ENCODE measurements around the gene RPL14.

RPL14 gene

DNA sequence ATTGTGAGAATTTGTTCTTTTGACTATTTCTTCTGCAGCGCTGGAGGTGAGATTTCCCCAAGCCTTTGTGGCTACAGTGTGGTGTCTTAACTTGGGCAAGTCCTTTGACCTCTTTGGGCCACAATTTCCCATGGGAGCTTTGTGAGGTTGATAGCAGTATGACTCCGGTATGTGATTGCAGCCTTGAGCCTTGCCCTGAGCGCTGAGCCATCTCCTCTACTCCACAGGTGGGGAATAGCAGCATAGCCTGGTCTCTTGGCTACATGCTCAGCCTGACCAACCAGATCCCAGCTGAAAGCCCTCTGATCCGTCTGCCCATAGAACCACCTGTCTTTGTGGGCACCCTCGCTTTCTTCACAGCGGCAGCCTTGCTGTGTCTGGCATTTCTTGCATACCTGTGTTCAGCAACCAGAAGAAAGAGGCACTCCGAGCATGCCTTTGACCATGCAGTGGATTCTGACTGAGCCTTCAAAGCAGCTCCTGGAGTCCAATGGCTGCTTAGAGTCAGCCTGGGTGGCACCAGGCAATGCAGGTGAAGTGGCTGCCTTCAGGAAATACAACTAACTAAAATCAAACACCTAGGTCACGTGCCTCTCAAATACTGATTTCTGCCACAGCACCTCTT lies 30.0 kb upstream of the RPL14 start:
- no peaks in the 10 kb centered on the region for H3K36me3 ChIP-seq (ENCODE audit: control insufficient read depth, insufficient read depth, low read length)
- DNase-seq (ENCODE audit: extremely low read depth, insufficient read length), result no peak
- H3K4me3 ChIP-seq (replicated peaks; ENCODE audit: low read depth, low read length), result no peak overlapping the region
- no peaks in the 10 kb centered on the region for H3K27me3 ChIP-seq (replicated peaks; ENCODE audit: control insufficient read depth, insufficient read depth, low read length)
- TF ChIP-seq, protein P1, sequence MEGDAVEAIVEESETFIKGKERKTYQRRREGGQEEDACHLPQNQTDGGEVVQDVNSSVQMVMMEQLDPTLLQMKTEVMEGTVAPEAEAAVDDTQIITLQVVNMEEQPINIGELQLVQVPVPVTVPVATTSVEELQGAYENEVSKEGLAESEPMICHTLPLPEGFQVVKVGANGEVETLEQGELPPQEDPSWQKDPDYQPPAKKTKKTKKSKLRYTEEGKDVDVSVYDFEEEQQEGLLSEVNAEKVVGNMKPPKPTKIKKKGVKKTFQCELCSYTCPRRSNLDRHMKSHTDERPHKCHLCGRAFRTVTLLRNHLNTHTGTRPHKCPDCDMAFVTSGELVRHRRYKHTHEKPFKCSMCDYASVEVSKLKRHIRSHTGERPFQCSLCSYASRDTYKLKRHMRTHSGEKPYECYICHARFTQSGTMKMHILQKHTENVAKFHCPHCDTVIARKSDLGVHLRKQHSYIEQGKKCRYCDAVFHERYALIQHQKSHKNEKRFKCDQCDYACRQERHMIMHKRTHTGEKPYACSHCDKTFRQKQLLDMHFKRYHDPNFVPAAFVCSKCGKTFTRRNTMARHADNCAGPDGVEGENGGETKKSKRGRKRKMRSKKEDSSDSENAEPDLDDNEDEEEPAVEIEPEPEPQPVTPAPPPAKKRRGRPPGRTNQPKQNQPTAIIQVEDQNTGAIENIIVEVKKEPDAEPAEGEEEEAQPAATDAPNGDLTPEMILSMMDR (IDR thresholded peaks at IDR 0.05; ENCODE audit: insufficient read depth, low read length, poor library complexity, severe bottlenecking), result no peak

DNA sequence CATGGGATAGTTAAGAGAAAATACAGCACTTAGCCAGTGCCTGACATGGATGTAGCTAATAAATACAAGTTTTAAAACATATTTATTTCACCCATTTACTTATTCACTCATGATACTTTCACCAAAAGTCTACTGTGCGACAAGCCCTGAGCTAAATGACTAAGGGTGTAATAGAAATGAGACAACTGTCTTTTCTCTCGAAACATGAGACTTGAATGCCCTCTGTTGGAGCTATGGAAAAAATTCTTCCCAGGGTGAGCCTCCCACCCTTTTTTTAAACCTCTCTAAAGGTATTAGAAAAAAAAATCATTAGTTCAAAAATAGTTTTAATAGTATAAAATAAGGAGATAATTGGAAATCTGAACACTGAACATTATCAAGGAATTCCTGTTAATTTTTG lies 24.3 kb upstream of the RPL14 start:
- no peaks in the 10 kb centered on the region for H3K27me3 ChIP-seq (replicated peaks; ENCODE audit: control insufficient read depth, insufficient read depth, low read length)
- no peak for DNase-seq (ENCODE audit: extremely low read depth, insufficient read length)
- no peak overlapping the region for H3K4me3 ChIP-seq (replicated peaks; ENCODE audit: low read depth, low read length)
- no peaks in the 10 kb centered on the region for H3K36me3 ChIP-seq (ENCODE audit: control insufficient read depth, insufficient read depth, low read length)
- TF ChIP-seq, protein P1 (IDR thresholded peaks at IDR 0.05; ENCODE audit: insufficient read depth, low read length, poor library complexity, severe bottlenecking), result no peak

DNA sequence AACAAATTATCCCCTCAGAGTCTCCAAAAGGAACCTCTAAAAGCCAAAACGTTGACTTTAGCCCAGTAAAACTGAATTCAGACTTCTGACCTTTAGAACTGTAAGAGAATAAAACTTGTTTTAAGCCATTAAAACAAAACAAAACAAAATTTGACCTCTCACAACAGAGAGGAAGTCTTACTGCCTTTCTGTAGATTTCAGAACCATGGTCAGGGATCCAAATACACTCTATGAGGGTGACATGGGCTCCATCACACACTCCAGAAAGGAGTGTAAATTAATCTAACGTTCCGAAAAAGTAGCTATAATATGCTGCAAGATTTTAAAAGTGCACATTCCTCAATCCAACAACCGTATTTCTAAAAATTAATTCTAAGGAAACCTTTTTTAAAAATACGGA lies 19.2 kb upstream of the RPL14 start:
- TF ChIP-seq, protein P1 (IDR thresholded peaks at IDR 0.05; ENCODE audit: insufficient read depth, low read length, poor library complexity, severe bottlenecking), result no peak
- Histone ChIP-seq H3K4me3 (replicated peaks; ENCODE audit: low read depth, low read length) (no peak overlapping the region), H3K27me3 (replicated peaks; ENCODE audit: control insufficient read depth, insufficient read depth, low read length) (no peaks in the 10 kb centered on the region), H3K36me3 (ENCODE audit: control insufficient read depth, insufficient read depth, low read length) (no peaks in the 10 kb centered on the region)
- no peak for DNase-seq (ENCODE audit: extremely low read depth, insufficient read length)

DNA sequence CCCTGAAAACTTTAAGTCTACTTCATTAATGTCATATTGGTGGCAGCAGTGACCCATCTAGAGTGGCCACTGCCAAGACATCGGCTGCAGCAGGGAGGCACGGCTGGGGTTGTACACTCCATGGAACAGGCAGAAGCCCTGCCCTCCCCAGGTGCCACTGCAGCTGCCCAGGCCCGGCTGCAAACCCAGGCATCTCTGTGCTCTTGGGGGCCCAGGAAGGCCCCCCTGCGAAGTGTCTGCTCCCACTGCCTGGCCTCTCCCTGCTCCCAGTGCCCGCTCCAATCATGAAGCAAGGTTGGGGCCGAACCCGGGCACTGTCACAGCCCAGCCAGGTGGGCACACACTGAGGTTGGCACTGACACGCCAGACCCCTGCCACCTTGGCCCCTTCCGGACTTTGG lies 12.1 kb upstream of the RPL14 start:
- TF ChIP-seq, protein P1 (IDR thresholded peaks at IDR 0.05; ENCODE audit: insufficient read depth, low read length, poor library complexity, severe bottlenecking), result no peak
- Histone ChIP-seq H3K27me3 (replicated peaks; ENCODE audit: control insufficient read depth, insufficient read depth, low read length) (no peaks in the 10 kb centered on the region), H3K36me3 (ENCODE audit: control insufficient read depth, insufficient read depth, low read length) (no peaks in the 10 kb centered on the region), H3K4me3 (replicated peaks; ENCODE audit: low read depth, low read length) (no peak overlapping the region)
- no peak for DNase-seq (ENCODE audit: extremely low read depth, insufficient read length)

DNA sequence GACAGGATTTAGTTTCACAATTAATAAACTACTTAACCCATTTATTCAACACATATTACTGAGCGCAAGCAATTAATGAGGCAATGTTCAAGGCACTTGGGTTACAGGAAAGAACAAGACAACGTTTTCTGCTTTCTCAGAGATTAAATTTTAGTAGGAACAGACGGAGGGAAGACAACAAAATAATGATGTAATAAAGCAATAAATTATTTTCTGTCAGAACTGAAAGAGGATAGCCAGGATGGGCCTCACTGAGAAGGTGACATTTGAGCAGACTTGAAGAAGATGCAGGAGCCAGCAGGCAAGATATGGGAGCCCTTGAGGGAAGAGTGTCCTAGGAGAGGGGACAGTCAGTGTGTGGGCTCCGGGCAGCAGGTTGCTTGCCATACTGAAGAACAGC lies 11.3 kb upstream of the RPL14 start:
- Histone ChIP-seq H3K36me3 (ENCODE audit: control insufficient read depth, insufficient read depth, low read length) (no peaks in the 10 kb centered on the region; the same call in 1 of the 2 replicates), H3K4me3 (replicated peaks; ENCODE audit: low read depth, low read length) (no peak overlapping the region), H3K27me3 (replicated peaks; ENCODE audit: control insufficient read depth, insufficient read depth, low read length) (no peaks in the 10 kb centered on the region)
- DNase-seq (ENCODE audit: extremely low read depth, insufficient read length), result no peak
- TF ChIP-seq, protein P1 (IDR thresholded peaks at IDR 0.05; ENCODE audit: insufficient read depth, low read length, poor library complexity, severe bottlenecking), result no peak

DNA sequence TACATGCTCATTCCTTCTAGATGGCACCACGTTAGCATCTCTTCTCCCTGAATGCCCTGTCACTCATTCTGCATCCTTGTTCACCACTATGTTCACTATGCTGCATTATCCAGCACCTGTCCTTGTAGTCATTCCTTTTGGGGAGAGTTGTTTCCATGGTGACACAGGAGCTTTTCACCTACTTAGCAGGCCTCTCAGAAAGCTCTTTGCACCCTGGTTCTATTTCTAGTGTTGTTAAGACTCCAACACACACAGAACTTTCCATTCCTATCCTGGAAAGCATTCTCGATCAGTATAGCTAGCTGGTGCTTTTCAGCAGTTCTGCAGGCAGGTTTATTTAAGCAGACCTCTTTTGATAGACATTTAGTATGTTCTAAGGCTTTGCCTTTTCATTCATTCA lies 6.7 kb upstream of the RPL14 start:
- Histone ChIP-seq H3K4me3 (replicated peaks; ENCODE audit: low read depth, low read length) (no peak overlapping the region), H3K36me3 (ENCODE audit: control insufficient read depth, insufficient read depth, low read length) (no peaks in the 10 kb centered on the region; the same call in 1 of the 2 replicates), H3K27me3 (replicated peaks; ENCODE audit: control insufficient read depth, insufficient read depth, low read length) (no peaks in the 10 kb centered on the region)
- no peak for DNase-seq (ENCODE audit: extremely low read depth, insufficient read length)
- TF ChIP-seq, protein P1 (IDR thresholded peaks at IDR 0.05; ENCODE audit: insufficient read depth, low read length, poor library complexity, severe bottlenecking), result no peak
